K562 (cell line): Measurements from ENCODE around the gene IGFBP4. TPM values are rescaled to one million over a fixed set of nuclear protein-coding genes. Genes with fewer than 3 reads are reported as not detected.
A peak's percentile ranks its signal among the peaks of the same experiment; 100 is the strongest.

Source experiments
- CBX5 ChIP-seq: IDR thresholded peaks from 2 replicates; pipeline ENCODE4 v1.6.1; 2014; ENCODE audit warnings: low read depth, borderline replicate concordance
- CEBPG ChIP-seq, 3 experiments: fragments of 200-800 bp in 1 of 3; sonication (Bioruptor generic) in 1 of 3; sonication (generic) in 1 of 3; formaldehyde crosslinking in 1 of 3; IDR thresholded peaks in 2 of 3; conservative IDR thresholded peaks in 1 of 3; 2 replicates each; pipeline versions ENCODE4 v1.6.1 to v1.8.0; 2016 to 2022; ENCODE audit warnings: missing compliant biosample characterization in 2 of 3, missing genetic modification characterization in 2 of 3, mild to moderate bottlenecking in 1 of 3, missing genetic modification reagents in 1 of 3
- CHD1 ChIP-seq: fragments of 200-600 bp; sonication (generic); IDR thresholded peaks from one replicate; pipeline ENCODE4 v1.6.1; 2012; ENCODE audit warnings: mild to moderate bottlenecking, moderate library complexity, low read length, inconsistent platforms
- CREM ChIP-seq: IDR thresholded peaks from 2 replicates; pipeline ENCODE4 v1.6.1; 2014; ENCODE audit warnings: antibody characterized with exemption, low read depth
- CSDE1 ChIP-seq, 2 experiments: fragments of 450-650 bp; IDR thresholded peaks; 2 replicates each; pipeline ENCODE4 v1.6.1; 2016; ENCODE audit warnings: mild to moderate bottlenecking in 1 of 2
- E2F3 ChIP-seq: fragments of 250-450 bp; sonication (Bioruptor Pico); IDR thresholded peaks from 2 replicates; pipeline ENCODE4 v1.4.0; 2020; ENCODE audit warnings: mild to moderate bottlenecking
- ESRRA ChIP-seq: fragments of 450-650 bp; IDR thresholded peaks from 2 replicates; pipeline ENCODE4 v1.6.1; 2014; ENCODE audit warnings: low read depth, mild to moderate bottlenecking, moderate library complexity, borderline replicate concordance
- FOXJ3 ChIP-seq: sonication (generic); formaldehyde crosslinking; IDR thresholded peaks from 2 replicates; pipeline ENCODE4 v1.4.0; 2020; ENCODE audit warnings: mild to moderate bottlenecking, missing genetic modification reagents
- FOXP4 ChIP-seq: sonication (generic); formaldehyde crosslinking; IDR thresholded peaks from 2 replicates; pipeline ENCODE4 v1.8.0; 2022; ENCODE audit warnings: mild to moderate bottlenecking, missing genetic modification reagents, borderline replicate concordance
- GABPB1 ChIP-seq: sonication (generic); formaldehyde crosslinking; IDR thresholded peaks from 2 replicates; pipeline ENCODE4 v1.8.0; 2022; ENCODE audit warnings: mild to moderate bottlenecking, missing genetic modification reagents
- JUN ChIP-seq, 2 experiments: sonication (generic) in 1 of 2; formaldehyde crosslinking in 1 of 2; IDR thresholded peaks; 2 replicates each; pipeline versions ENCODE4 v1.6.1 to v1.8.0; 2012 to 2022; ENCODE audit warnings: borderline replicate concordance in 2 of 2, mild to moderate bottlenecking in 2 of 2, improper control_type of control experiment in 1 of 2, low read depth in 1 of 2, low read length in 1 of 2, missing genetic modification reagents in 1 of 2
- JUND ChIP-seq, 2 experiments: IDR thresholded peaks; 2 replicates in 1 of 2; 3 replicates in 1 of 2; pipeline ENCODE4 v1.6.1; 2011; ENCODE audit warnings: borderline replicate concordance in 2 of 2, low read depth in 2 of 2, low read length in 2 of 2, improper control_type of control experiment in 1 of 2, missing biosample characterization in 1 of 2, missing genetic modification characterization in 1 of 2, missing genetic modification reagents in 1 of 2
- MEIS2 ChIP-seq: fragments of 450-650 bp; IDR thresholded peaks from 2 replicates; pipeline ENCODE4 v1.6.1; 2014; ENCODE audit warnings: mild to moderate bottlenecking; ENCODE audit not compliant: partially characterized antibody
- NFXL1 ChIP-seq: fragments of 450-650 bp; formaldehyde crosslinking; IDR thresholded peaks from 2 replicates; pipeline ENCODE4 v1.4.0; 2021; ENCODE audit warnings: mild to moderate bottlenecking
- POLR3G ChIP-seq: IDR thresholded peaks from 2 replicates; pipeline ENCODE4 v1.6.1; 2011; ENCODE audit not compliant: insufficient read length, insufficient replicate concordance; ENCODE audit errors: extremely low read depth
- RCOR1 ChIP-seq, 2 experiments: IDR thresholded peaks; 2 replicates each; pipeline ENCODE4 v1.6.1; 2012; ENCODE audit warnings: low read depth in 2 of 2, low read length in 2 of 2, borderline replicate concordance in 1 of 2, improper control_type of control experiment in 1 of 2
- SOX6 ChIP-seq: fragments of 450-650 bp; IDR thresholded peaks from 2 replicates; pipeline ENCODE4 v1.6.1; 2014; ENCODE audit warnings: mild to moderate bottlenecking
- THAP7 ChIP-seq: fragments of 250-450 bp; sonication (Bioruptor Pico); IDR thresholded peaks from 2 replicates; pipeline ENCODE4 v1.5.0; 2021
- ZNF384 ChIP-seq: IDR thresholded peaks from 2 replicates; pipeline ENCODE4 v1.6.1; 2012; ENCODE audit warnings: low read depth, low read length, improper control_type of control experiment
- ZNF518B ChIP-seq: fragments of 250-450 bp; sonication (Bioruptor Pico); IDR thresholded peaks from 2 replicates; pipeline ENCODE4 v1.5.0; 2021; ENCODE audit warnings: mild to moderate bottlenecking, moderate library complexity
- ZNF778 ChIP-seq: fragments of 450-650 bp; formaldehyde crosslinking; IDR thresholded peaks from 2 replicates; pipeline ENCODE4 v1.4.0; 2020; ENCODE audit warnings: mild to moderate bottlenecking, moderate library complexity
- polyA plus RNA-seq, 8 experiments: library from polyadenylated mRNA; depleted of rRNA in 4 of 8; stranded (reverse) in 5 of 8; unstranded in 3 of 8; fragments of >200 nt; fragmentation: Nextera tagmentation in 2 of 8; fragmentation: Illumina TruSeq in 1 of 8; extraction: Ambion mirVana in 2 of 8; extraction: Trizol in 1 of 8; gene quantifications; 2 replicates each; pipeline versions ENCODE4 v1.2.1 to v1.2.3, GENCODE V29; 2011 to 2014; ENCODE audit warnings: inconsistent platforms in 1 of 8, missing spikeins in 1 of 8
- total RNA-seq, 7 experiments: library from RNA; depleted of rRNA in 6 of 7; stranded (reverse); fragments of >200 nt in 6 of 7; fragmentation: Illumina TruSeq in 2 of 7; extraction: Trizol in 2 of 7; gene quantifications; 2 replicates each; pipeline versions ENCODE4 v1.2.1 to v1.2.3, GENCODE V29; 2011 to 2021; ENCODE audit warnings: low replicate concordance in 1 of 7

The IGFBP4 gene
- total and polyA plus RNA-seq, 9 of the 15 experiments (the other 6 are each of a cell fraction or from before 2014, with no cell fraction given) = 8.8 to 99.8 (median 18.6) TPM

DNA sequence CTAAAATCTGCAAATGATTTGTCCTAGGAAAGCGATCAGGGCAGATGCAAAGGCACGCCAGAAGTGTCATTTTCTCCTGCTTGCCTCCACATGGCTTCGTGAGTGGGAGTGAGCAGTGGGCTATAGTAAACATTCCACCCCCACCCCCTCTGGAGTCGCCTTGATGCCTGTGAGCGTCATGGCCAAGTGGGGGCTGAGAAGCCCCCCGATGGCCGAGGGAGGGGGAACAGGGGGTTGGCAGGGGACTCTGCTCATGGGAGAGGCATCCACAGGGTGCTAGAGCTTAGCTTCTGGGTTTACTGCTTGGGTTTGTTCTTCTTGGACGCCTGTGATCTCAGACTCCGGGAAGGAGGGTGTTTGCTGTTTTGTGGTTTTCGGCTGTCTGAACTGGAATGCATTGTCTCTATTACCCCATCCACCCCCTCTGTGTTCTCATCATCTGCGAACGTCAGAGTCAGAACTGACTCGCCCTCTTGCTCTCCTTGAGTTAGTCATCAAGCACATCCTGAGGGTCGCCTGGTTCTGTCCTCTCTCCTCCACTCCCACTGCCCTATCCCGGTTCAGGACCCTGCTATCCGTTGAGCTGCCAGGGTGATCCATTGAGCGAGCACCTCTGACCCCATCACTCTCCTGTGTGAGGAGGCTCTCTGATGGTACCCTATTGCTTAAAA, 42.7 kb downstream of the IGFBP4 start (continued):
- peak; percentile 46; the same call in 1 of the 2 replicates for TF ChIP-seq JUN (IDR thresholded peaks at IDR 0.05; ENCODE audit: borderline replicate concordance, low read depth, low read length)
- TF ChIP-seq JUN (CRISPR knock-in tag; IDR thresholded peaks at IDR 0.05; ENCODE audit: borderline replicate concordance) = no peak
- no peak for TF ChIP-seq THAP7 (CRISPR knock-in tag)
- TF ChIP-seq ZNF384 = no peak
- no peak for TF ChIP-seq CHD1
- TF ChIP-seq RCOR1 (IDR thresholded peaks at IDR 0.05; ENCODE audit: borderline replicate concordance in 1 of 2, low read depth in 2 of 2, low read length in 2 of 2) = 0 out of 4 replicates have a peak, but pooled peaks of 1 of the 2 experiments have one; percentile 11
- no peak for TF ChIP-seq CBX5
- no peak for TF ChIP-seq FOXP4 (CRISPR knock-in tag)
- no peak for TF ChIP-seq ZNF518B
- peak; percentile 39; the same call in 1 of the 2 replicates for TF ChIP-seq ESRRA
- TF ChIP-seq GABPB1 (CRISPR knock-in tag) = no peak
- peak; percentile 91 for TF ChIP-seq CREM
- TF ChIP-seq ZNF778 = no peak
- TF ChIP-seq E2F3 = no peak
- TF ChIP-seq POLR3G = no peak
- peak; percentile 77 for TF ChIP-seq SOX6
- no peak for TF ChIP-seq CEBPG (CRISPR knock-in tag; IDR thresholded peaks at IDR 0.05)
- TF ChIP-seq CEBPG (tag; conservative IDR thresholded peaks at IDR 0.05 in 1 of 2, IDR thresholded peaks at IDR 0.05 in 1 of 2) = 0 out of 4 replicates have a peak, but pooled peaks of 1 of the 2 experiments have one; percentile 9
- peak; percentile 33; the same call in 1 of the 2 replicates for TF ChIP-seq JUND (IDR thresholded peaks at IDR 0.05; ENCODE audit: borderline replicate concordance, low read depth, low read length)
- 0 out of 3 replicates have a peak, but pooled peaks have one; percentile 33 for TF ChIP-seq JUND (tag; IDR thresholded peaks at IDR 0.05; ENCODE audit: borderline replicate concordance, low read depth, low read length)
- TF ChIP-seq CSDE1 (IDR thresholded peaks at IDR 0.05) = no peak
- TF ChIP-seq FOXJ3 (CRISPR knock-in tag) = no peak
- peak; percentile 22 for TF ChIP-seq MEIS2
- no peak for TF ChIP-seq NFXL1
